ENCODE results near the gene PITPNC1.

PITPNC1 gene

DNA sequence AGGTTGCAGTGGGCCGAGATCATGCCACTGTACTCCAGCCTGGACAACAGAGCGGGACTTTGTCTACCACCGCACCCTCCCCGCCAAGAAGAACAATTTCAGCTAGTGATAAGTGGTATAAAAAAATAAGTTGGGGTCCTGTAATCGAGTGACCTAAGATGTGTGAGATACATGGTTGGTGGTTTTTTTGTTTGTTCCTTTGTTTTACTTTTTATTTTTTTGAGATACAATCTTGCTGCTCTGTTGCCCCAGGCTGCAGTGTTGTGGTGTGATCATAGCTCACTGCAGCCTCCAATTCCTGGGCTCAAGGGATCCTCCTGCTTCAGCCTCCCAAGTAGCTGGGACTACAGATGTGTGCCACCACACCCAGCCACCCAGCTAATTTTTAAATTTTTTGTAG lies 58.7 kb downstream of the PITPNC1 start:
- DNase-seq, result no peak

DNA sequence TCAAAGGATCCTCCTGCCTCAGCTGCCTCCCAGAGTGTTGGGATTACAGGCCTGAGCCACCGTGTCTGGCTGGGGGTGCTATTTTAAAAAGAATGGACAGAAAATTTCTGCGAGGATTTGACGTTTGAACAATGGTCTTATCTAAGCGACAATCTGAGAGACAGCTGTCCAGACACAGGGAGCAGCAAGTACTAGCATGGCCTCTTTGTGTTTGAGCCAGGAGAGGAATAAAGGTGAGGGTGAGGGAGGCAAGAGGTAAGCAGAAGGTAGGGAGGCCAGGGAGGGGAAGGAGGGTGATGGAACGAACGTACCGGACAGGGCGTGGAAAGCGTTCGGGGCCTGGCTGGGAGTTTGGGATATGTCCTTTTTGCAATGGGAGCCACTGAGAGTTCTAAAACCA lies 59.2 kb downstream of the PITPNC1 start:
- DNase-seq, result no peak

GRCh38 chr17:67438667-67439066 lies 61.6 kb downstream of the PITPNC1 start:
- DNase-seq, result no peak

DNA sequence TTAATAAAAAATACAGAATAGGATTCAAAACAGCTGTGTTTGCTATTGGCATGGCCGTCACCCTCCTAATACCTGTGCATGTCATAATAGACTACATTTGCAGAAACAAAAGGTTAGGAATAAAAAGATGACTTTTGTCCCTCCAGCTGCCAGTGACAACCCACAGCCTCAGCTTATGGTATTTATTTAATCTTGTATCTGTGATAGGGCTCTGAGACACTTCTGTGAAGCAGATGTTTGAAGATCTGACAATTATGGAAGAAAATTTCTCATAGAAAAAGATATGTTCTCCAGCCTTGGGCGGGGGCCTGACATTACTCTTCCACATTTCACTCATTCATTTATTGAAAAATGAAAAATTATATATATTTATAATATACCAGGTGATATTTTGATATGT lies 62.2 kb downstream of the PITPNC1 start:
- no peak for DNase-seq

DNA sequence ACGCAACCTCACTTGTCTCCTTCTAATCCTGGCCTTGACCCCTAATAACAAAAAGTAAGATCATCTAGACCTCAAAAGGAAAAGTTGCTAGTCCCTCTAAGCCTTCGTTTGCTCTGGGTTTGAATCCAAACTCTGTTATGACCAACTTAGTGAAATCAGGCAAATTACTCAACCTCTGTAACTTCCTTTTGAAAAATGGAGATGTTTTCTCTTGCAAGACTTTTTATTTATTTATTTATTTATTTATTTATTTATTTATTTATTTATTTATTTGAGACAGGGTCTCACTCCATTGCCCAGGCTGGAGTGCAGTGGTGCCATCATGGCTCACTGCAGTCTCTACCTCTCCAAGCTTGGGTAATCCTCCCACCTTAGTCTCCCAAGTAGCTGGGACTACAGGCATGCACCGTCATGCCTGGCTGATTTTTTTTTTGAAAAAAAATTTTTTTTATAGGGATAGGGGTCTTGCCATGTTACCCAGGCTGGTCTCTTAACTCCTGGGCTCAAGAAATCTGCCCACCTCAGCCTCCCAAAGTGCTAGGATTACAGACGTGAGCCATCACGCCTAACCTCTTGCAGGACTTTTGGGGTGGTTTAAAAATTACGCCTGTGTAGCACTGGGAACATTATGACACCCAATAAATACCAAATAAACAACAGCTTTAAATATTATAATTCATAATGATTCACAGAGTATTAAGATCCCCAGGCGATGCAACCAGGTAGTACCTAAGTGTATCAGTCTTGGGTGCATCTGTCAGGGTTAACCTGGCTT lies 63.4 kb downstream of the PITPNC1 start:
- DNase-seq, result no peak

GRCh38 chr17:67441052-67441895 lies 64.2 kb downstream of the PITPNC1 start:
- DNase-seq, result no peak

DNA sequence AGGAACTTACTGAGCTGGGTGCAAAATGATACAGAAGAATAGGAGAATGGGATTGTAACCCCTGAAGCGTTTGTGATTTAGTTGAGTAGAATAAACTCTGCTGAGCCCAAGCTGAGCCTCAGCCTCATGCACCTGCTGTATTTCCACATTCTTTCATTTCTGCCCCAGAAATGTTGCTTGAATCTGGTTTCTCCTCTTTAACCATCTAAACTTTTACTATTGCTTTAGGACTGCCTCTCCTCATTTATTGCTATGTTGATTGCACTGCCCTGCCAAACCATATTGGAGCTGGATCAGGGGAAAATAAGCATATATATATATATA lies 64.8 kb downstream of the PITPNC1 start:
- no peak for DNase-seq

GRCh38 chr17:67442787-67443624 lies 65.9 kb downstream of the PITPNC1 start:
- DNase-seq, result no peak

- no peak for DNase-seq
Observed at GRCh38 chr17:67443931-67444595, 67.0 kb downstream of the PITPNC1 start.

DNA sequence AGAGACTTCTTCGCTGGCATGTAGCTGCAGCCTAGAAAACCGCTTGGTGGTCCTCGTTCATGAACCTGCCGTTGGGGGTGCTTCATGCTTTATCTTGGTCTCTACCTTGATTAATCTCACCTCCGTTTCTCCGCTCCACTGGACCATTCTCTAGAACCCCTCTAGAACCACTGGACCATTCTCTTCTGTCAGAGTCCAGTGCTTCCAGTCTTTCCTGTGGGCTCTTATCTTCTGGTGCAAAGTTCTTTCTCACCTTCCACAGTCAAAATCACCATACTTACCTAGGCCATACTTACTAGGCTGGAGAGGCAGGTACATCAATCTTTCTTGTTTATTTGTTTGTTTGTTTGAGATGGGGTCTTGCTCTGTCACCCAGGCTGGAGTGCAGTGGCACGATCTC lies 71.4 kb downstream of the PITPNC1 start:
- DNase-seq, result no peak

DNA sequence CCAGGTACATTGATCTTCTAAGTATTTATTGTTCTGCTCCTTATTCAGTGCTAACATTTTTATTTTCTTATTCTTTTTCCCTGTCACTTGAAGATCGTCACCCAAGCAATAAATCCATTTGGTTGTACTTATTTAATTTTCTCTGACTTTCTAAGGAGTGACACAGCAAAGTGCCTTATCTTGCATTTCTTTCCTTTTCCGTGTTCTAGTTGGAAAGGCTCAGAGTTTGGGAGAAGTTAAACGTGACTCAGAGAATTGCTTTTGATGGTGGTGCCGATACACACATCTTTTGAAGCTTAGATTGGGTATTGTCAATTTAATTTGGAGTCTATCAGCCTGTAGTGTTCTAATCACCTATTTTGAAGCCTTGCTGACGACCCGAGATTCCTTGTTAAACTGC lies 72.0 kb downstream of the PITPNC1 start:
- DNase-seq, result no peak

DNA sequence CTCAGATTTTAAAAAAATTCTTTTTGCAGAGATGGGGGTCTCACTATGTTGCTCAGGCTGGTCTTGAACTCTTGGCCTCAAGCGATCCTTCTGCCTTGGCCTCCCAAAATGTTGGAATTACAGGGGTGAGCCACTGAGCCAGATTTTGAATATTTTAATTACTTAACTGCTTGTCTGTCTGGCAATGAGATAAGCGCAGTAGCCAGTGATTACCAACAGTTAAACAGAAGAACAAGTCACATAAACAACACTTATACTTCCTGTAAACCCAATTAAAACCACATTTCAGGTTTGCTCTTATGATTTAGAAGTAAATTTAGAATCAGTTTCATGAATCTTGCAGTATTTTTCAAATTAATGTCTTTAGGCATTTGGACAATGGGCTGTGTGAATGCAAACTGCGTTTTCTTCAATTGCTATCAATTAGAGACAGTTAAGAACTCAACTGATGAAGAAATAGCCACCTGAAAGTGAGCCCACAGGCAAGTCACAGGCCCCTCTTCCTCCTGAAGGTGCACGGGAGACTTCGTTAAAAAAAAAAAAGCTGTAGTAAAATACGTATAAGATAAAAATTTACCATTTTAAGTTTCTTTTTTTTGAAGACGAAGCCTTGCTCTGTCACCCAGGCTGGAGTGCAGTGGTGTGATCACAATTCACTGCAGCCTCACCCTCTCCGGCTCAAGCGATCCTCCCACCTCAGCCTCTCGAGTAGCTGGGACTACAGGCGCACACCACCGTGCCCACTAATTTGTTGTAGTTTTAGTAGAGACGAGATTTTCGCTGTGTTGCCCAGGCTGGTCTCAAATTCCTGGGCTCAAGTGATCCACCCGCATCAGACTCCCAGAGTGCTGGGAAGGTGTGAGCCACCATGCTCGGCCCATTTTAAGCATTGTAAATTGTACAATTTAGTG lies 73.0 kb downstream of the PITPNC1 start:
- no peak for DNase-seq

DNA sequence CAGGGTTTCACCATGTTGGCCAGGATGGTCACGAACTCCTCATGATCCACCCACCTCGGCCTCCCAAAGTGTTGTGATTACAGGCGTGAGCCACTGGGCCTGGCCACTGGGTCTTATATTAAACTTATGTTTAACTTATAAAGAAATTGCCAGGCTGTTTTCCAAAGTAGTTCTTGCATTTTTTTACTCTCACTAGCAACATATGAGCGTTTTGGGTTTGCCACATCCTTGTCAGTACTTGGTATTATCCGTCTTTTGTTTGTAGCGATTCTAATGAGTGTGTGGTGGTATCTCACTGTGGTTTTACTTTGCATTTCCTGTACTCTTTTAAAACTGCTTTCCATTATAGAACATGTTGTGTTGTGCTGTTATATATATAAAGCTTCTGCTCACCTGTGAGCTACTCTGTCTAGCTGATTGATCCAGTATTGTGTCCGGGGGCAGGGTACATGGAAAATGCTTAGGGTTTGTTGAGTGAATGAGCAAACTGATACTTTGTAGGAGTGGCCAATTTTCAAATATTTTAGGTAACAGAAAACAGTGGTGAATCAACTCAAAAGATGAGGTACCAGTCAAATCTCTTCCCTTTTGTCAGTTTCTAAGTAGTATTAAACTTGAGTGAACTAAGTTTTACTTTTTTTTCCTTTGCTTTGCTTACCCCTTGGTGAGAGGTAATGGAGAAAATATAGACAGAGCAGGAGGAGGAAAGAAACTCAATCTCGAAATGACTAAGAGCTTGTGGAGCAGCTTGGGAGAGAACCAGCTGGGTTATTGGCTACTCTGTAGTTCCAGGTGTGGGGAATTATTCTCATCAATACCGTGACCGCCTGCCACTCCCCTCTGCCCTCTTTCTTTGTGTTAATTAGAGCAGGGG lies 75.8 kb downstream of the PITPNC1 start:
- no peak for DNase-seq

- DNase-seq, result no peak
Observed at GRCh38 chr17:67456103-67456502, 79.0 kb downstream of the PITPNC1 start.

DNA sequence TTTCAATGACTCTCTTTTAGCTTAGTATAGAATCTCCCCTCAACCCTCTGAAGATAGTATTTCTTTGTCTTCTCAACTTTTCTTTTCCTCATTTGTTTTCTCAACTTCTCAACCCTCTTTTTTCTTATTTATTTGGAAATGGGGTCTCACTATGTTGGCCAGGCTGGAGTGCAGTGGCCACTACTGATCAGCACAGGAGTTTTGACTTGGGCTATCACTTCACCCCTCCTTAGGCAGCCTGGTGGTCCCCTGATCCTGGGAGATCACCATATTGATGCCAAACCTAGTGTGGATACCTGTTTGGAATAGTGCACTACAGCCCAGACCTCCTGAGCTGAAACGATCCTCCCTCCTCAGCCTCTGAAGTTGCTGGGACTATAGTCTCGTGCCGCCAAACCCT lies 79.8 kb downstream of the PITPNC1 start:
- DNase-seq, result no peak

DNA sequence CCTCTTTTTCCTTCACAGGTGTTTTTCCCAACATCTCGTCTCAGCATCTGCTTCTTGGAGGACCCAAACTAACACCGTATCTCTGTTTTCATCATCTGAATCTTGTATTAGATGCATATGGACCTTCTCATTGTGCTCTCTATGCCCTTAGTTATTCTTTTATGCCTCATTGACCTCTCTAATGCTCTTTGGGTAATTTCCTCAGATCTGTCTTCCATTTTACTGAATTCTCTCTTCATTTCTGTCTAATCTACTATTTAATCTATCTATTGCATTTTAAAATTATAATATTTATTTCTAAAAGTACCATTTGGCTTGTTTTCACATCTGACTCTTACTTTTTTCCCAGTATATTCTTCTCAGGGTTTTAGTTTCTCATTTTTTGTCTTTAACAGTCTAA lies 81.1 kb downstream of the PITPNC1 start:
- no peak for DNase-seq

DNA sequence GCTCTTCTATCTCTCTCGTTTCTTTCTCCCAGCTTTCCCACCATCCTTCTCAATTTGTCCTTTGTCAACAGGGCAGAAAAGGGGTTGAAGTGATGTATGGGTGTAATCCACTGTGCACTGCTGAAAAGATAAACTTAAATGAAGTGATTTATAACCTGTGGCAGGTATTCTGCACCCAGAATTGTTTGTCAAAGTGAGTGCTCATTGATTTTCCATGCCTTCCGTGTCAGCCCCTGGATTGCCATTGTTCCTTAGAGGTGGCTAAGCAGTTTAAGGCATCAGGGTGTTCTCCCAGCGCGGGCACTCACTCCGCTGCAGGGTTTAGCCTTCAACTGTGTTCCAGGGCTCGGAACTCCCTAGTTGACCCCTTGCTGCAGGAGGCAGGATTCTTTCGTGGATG lies 82.9 kb downstream of the PITPNC1 start:
- DNase-seq, result no peak

DNA sequence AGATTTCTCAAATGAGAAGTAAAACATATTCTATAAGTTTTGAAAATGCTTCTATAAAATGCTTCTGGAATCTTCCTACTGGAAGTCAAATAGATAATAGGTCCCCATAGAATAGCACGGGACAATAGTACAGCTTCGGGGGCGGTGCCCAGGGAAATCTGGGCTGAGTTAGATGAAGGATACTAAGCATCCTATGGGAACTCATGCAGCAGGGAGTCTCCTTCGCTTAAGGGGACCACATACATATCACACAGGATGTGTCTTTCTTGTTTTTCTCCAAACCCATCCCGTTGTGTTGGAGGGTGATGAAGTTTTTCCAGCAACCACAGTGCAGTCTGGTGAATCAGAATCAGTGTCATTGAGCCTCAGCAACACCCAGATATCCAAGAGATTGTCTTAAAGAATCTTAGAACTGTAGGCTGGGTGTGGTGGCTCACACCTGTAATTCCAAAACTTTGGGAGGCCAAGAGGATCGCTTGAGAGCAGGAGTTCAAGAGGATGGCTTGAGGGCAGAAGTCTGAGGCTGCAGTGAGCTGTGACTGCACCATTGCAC lies 84.2 kb downstream of the PITPNC1 start:
- no peak for DNase-seq

DNA sequence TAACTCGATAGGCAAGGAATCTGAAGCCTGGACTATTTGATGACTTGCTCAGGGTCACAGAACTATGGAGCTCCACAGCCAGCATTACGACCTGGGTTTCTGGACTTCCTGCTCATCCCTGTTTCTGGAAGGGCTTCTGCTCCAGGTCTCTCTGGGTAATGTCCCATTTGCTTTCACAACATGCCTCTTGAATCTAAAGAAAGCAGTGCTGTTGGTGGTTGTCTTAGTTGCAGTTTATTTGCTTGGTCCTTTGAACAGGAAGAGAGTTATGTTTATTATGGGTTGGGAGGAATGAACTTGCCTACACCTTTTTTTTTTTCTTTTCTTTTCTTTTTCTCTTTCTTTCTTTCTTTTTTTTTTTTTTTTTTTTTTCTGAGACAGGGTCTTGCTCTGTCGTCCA lies 84.8 kb downstream of the PITPNC1 start:
- no peak for DNase-seq

DNA sequence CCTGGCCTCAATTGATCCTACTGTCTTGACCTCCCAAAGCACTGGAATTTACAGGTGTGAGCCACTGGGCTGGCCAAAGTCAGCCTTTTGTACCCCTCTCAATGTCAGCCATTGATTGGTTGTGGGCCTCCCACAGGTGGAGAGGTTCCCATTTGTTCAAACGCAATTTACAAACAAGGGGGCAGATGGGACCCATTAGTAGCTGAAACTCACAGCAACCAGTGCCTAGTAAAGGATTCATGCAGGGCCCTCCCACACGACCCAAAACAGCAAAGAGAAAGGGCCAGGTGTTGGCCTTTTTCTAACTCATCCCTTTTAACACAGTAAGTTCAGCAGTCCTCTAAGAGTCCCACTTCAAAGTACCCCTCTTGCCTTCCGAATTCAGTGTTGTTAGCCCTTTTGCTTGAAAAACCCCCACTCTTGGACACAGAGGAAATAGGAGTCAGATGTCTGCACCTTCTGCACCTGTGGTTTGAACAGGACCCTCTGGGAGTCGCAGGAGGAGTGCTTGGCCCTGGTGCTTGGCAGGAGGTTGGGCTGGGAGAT lies 89.2 kb downstream of the PITPNC1 start:
- no peak for DNase-seq

All from NCI-H1694 (cell line).